GM12874 (cell line): ENCODE results near the gene OXER1.

Source experiments
- TF ChIP-seq, protein P1 (sequence below): IDR thresholded peaks from 2 replicates; pipeline ENCODE4 v1.5.1; 2011; ENCODE audit warnings: low read depth, mild to moderate bottlenecking, control low read depth, low read length, moderate library complexity; ENCODE audit not compliant: insufficient read depth

The OXER1 gene

DNA sequence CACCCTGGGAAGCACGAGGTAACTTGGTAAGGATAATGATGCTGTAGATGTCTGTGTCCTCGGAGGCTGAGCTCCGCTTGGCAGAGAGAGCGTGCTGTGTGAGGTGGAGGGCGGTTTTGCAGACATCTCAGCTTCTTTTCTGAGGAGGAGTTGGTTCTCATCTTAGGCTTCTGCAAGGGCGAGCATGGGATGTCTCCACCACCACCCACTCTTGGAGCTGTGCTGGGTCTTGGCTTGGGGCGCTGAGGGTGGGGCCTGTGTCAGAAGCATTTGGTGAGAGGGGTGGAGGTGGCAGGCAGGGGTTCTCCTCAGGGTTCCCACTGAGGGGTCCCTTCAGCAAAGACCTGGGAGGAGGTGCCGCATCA lies 9.2 kb downstream of the OXER1 start:
- TF ChIP-seq, protein P1, sequence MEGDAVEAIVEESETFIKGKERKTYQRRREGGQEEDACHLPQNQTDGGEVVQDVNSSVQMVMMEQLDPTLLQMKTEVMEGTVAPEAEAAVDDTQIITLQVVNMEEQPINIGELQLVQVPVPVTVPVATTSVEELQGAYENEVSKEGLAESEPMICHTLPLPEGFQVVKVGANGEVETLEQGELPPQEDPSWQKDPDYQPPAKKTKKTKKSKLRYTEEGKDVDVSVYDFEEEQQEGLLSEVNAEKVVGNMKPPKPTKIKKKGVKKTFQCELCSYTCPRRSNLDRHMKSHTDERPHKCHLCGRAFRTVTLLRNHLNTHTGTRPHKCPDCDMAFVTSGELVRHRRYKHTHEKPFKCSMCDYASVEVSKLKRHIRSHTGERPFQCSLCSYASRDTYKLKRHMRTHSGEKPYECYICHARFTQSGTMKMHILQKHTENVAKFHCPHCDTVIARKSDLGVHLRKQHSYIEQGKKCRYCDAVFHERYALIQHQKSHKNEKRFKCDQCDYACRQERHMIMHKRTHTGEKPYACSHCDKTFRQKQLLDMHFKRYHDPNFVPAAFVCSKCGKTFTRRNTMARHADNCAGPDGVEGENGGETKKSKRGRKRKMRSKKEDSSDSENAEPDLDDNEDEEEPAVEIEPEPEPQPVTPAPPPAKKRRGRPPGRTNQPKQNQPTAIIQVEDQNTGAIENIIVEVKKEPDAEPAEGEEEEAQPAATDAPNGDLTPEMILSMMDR, result no peak

GRCh38 chr2:42754021-42754775 lies 9.7 kb downstream of the OXER1 start:
- TF ChIP-seq, protein P1, result no peak

DNA sequence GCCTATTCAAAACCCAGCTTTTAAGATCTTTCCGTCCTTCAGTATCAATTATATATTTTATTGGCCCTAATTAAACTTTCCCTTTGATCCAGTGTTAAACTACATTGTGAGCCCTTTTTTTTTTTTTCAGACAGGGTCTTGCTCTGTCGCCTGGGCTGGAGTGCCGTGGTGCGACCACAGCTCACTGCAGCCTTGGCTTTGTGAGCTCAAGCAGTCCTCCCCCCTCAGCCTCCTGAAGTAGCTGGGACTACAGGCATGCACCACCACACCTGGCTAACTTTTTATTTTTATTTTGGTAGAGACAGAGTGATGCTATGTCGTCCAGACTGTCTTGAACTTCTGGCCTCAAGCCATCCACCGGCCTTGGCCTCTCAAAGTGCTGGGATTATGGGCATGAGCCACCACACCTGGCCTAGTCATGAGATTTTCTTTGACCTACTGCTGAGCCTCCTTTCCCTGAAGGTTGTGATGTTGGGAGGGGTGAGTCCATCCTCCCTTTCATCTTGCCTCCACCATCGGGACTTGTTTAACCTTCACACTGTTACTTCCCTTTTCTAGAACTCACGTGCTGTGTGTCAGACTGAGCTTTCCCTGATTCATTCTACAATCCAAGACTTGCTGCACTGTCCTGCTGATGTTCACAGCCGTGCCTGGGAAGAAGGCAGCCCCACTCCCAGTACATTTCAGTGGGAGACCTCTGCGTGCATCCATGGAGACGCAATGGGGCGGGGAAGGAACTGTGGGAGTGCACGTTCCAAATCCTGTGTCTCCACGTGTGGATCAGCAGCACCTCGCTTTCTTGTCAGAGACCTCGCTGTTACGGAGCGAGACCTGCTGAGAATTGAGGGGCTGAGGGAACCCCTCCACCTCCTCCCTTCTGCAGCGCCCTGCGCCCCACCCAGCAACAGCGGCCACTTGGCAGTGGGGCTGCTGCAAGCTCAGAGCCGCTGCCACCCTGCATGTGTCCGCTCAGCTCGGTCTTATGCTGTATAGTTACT lies 10.8 kb downstream of the OXER1 start:
- TF ChIP-seq, protein P1, result no peak

DNA sequence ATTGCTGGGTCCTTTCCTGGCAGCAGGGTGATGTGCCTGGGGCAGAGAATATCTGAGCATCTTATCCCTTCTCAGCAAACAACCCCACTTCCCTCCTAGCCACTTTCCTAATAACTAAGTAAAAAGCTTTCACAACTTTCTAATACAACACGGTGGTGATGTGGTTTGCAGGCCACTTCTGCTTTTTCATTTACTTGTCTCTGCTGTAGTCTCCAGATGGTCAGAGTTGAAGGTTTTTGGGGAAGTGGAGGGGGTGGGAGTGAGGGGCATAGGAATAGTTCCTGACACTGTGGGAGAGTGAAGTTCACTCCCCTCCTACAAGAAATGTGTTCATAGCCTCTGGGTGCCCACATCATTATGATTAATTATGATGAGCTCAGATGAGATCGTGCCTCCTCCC lies 11.6 kb downstream of the OXER1 start:
- TF ChIP-seq, protein P1, result no peak

DNA sequence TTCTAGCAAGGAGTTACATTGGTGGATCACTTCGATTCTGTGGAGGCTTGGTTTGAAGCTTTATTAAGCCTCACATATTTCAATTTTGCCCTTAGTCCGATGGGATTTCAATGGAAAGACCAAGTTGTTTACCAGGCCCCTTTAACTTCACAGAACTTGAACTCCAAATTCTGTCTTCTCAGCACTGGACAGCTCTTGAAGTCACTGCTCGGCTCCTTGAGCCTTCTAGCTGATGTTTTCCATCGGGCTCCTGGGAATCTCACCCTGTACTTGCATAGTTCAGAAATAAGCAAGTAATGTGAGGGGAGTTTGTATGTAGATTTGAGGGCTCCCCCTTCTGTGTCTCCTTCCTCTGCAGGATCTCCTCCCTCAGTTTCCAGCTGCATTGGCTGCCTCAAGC lies 15.1 kb downstream of the OXER1 start:
- TF ChIP-seq, protein P1, result no peak

DNA sequence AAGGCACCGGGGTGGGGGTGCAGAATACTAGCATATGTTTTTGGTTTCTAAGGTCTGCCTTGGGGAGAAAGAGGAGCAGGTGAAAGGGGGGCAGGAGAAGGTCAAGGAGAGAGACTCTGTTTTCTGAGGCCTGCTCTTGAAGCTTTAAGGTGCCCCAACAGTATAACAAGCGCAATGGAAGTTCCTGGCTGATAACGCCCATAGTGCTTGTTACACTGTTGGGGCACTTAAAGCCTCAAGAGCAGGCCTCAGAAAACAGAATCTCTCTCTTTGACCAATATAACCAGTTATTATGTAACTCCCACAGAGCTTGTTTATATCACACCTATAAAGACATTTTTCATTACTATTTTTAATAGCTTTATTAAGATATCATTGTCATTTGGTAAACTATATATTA lies 16.5 kb downstream of the OXER1 start:
- TF ChIP-seq, protein P1, result no peak

- TF ChIP-seq, protein P1, result no peak
Measured at GRCh38 chr2:42744545-42745082, 19.3 kb downstream of the OXER1 start.
